ENCODE data around the gene TRAPPC2B.

DNA sequence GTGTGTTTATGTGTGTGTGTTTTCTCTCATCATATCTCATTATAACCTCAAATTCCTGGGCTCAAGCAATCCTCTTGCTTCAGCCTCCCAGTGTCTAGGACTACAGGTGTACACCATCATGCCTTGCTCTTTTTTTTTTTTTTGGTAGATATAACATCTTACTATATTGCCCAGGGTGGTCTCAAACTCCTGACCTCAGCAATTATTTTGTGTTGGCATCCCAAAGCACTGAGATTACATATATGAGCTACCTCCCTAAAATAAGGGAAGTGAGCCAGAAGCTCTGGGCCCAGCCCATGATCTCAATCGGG is 43.5 kb upstream of the TRAPPC2B start:
- TF ChIP-seq, protein P1, sequence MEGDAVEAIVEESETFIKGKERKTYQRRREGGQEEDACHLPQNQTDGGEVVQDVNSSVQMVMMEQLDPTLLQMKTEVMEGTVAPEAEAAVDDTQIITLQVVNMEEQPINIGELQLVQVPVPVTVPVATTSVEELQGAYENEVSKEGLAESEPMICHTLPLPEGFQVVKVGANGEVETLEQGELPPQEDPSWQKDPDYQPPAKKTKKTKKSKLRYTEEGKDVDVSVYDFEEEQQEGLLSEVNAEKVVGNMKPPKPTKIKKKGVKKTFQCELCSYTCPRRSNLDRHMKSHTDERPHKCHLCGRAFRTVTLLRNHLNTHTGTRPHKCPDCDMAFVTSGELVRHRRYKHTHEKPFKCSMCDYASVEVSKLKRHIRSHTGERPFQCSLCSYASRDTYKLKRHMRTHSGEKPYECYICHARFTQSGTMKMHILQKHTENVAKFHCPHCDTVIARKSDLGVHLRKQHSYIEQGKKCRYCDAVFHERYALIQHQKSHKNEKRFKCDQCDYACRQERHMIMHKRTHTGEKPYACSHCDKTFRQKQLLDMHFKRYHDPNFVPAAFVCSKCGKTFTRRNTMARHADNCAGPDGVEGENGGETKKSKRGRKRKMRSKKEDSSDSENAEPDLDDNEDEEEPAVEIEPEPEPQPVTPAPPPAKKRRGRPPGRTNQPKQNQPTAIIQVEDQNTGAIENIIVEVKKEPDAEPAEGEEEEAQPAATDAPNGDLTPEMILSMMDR (conservative IDR thresholded peaks at IDR 0.05; ENCODE audit: low read depth, low read length) = no peak
- no peak for TF ChIP-seq EZH2phosphoT487 (IDR thresholded peaks at IDR 0.05; ENCODE audit: borderline replicate concordance, low read length)

Measured in PC-3 (cell line).